Measurements from ENCODE around the gene BORCS6. TPM values are rescaled to one million over a fixed set of nuclear protein-coding genes. Genes with fewer than 3 reads are reported as not detected.

Gene BORCS6
- total RNA-seq, 4 donors from 2014 or later: 2.9 to 10.4 (median 9.3) TPM

- TF ChIP-seq CTCF (IDR thresholded peaks at IDR 0.05; ENCODE audit: low read depth): no peak
These were observed 26.7 kb downstream of the BORCS6 start for GRCh38 chr17:8162997-8163977.

- no peak for TF ChIP-seq CTCF (IDR thresholded peaks at IDR 0.05; ENCODE audit: low read depth)
These were observed 27.6 kb downstream of the BORCS6 start, which contains the start of gene VAMP2 for GRCh38 chr17:8162233-8162996. Gene VAMP2, minus strand, starts transcription at chr17:8162948. Its CDS starts 69 bp downstream, at chr17:8162879.

- no peak for TF ChIP-seq CTCF (IDR thresholded peaks at IDR 0.05; ENCODE audit: low read depth)
These were observed 28.4 kb downstream of the BORCS6 start for GRCh38 chr17:8161289-8162232.

- TF ChIP-seq CTCF (IDR thresholded peaks at IDR 0.05; ENCODE audit: low read depth): no peak
These were observed 29.2 kb downstream of the BORCS6 start for GRCh38 chr17:8160741-8161221.

- TF ChIP-seq CTCF (IDR thresholded peaks at IDR 0.05; ENCODE audit: low read depth): no peak
These were observed 29.8 kb downstream of the BORCS6 start for GRCh38 chr17:8160224-8160577.

GRCh38 chr17:8159459-8160223 is 30.3 kb downstream of the BORCS6 start:
- TF ChIP-seq CTCF (IDR thresholded peaks at IDR 0.05; ENCODE audit: low read depth): no peak
